Prostate gland (tissue), 2 donors: ENCODE data around the gene REN. TPM values are rescaled to one million over a fixed set of nuclear protein-coding genes. Genes with fewer than 3 reads are reported as not detected.

Source experiments
- DNase-seq: peaks from one replicate; pipeline ENCODE4 v3.0.0-alpha.2; 2019; ENCODE audit warnings: low spot score
- H3K27ac ChIP-seq, 2 donors: fragments of 200-600 bp; sonication (generic); 2 replicates each; pipeline ENCODE4 v1.5.1; 2017 to 2019
- H3K27me3 ChIP-seq: fragments of 200-600 bp; sonication (generic); replicated peaks from 2 replicates; pipeline ENCODE4 v1.5.1; 2019; ENCODE audit not compliant: insufficient read depth
- H3K36me3 ChIP-seq, 2 donors: fragments of 200-600 bp; sonication (generic); 1 replicate in 1 of 2; 2 replicates in 1 of 2; pipeline versions ENCODE4 v1.5.1 to v1.8.1; 2017 to 2019
- H3K4me1 ChIP-seq: fragments of 200-600 bp; sonication (generic); replicated peaks from 2 replicates; pipeline ENCODE4 v1.5.1; 2019
- H3K4me3 ChIP-seq, 2 donors: fragments of 200-600 bp; sonication (generic); 2 replicates each; pipeline ENCODE4 v1.5.1; 2017 to 2019
- H3K9me3 ChIP-seq: fragments of 200-600 bp; sonication (generic); 2 replicates; pipeline ENCODE4 v1.5.1; 2017
- CTCF ChIP-seq, 4 experiments: fragments of 200-600 bp in 2 of 4; fragments of 450-650 bp in 2 of 4; sonication (generic) in 2 of 4; IDR thresholded peaks; 1 replicate in 3 of 4; 2 replicates in 1 of 4; pipeline ENCODE4 v1.5.1; 2016 to 2019; ENCODE audit warnings: antibody characterized with exemption in 4 of 4, mild to moderate bottlenecking in 2 of 4, moderate library complexity in 2 of 4
- POLR2A ChIP-seq: fragments of 450-650 bp; IDR thresholded peaks from one replicate; pipeline ENCODE4 v1.6.1; 2016; ENCODE audit warnings: antibody characterized with exemption, mild to moderate bottlenecking
- POLR2AphosphoS5 ChIP-seq: sonication (generic); formaldehyde crosslinking; IDR thresholded peaks from one replicate; pipeline ENCODE4 v1.6.1; 2017; ENCODE audit warnings: antibody characterized with exemption
- WGBS: methylation state at CpG from one replicate; pipeline ENCODE4 v1.1.5; 2018; 5-methylcytosine and 5-hydroxymethylcytosine counted together
- intact Hi-C: fragments of 100-400 bp; cut with DNase I; formaldehyde crosslinking; loops from one replicate; pipeline ENCODE4 v1.14.2; 2022
- total RNA-seq, 2 donors: library from RNA; depleted of rRNA; stranded (reverse); fragments of >200 nt; gene quantifications; one replicate each; pipeline ENCODE4 v1.1.0, GENCODE V29; 2016

REN gene
- total RNA-seq, 2 donors from 2014 or later = 0.36 TPM; not detected in 1

GRCh38 chr1:204192046-204192445 lies 25.9 kb upstream of the REN start:
- Histone ChIP-seq H3K4me1 (peaks cover 8% of the 10 kb centered on the region), H3K27me3 (no peaks in the 10 kb centered on the region), H3K4me3 (no peak overlapping the region), H3K36me3 (no peaks in the 10 kb centered on the region), H3K27ac (no peak overlapping the region), H3K9me3 (no peaks in the 10 kb centered on the region)
- WGBS = 94% methylated on average over 2 of the region's 2 CpGs
- intact Hi-C loops = no loop called here
- no peak for TF ChIP-seq CTCF (IDR thresholded peaks at IDR 0.05)
- no peak for TF ChIP-seq POLR2A
- TF ChIP-seq POLR2AphosphoS5 = no peak
- DNase-seq = no peak

GRCh38 chr1:204191456-204191855 lies 25.3 kb upstream of the REN start:
- no peaks in the 10 kb centered on the region for H3K27me3 ChIP-seq
- no peak overlapping the region for H3K27ac ChIP-seq

GRCh38 chr1:204190212-204191211 lies 24.4 kb upstream of the REN start:
- Histone ChIP-seq H3K4me1 (no peaks in the 10 kb centered on the region), H3K27ac (peak overlapping the region in 1 of 2 donors; percentile 49), H3K9me3 (no peaks in the 10 kb centered on the region), H3K27me3 (no peaks in the 10 kb centered on the region), H3K4me3 (no peak overlapping the region), H3K36me3 (no peaks in the 10 kb centered on the region)
- 22% methylated on average over 34 of the region's 44 CpGs for WGBS
- TF ChIP-seq POLR2AphosphoS5 (peak; percentile 20), POLR2A (no peak)
- intact Hi-C loops = no loop called here
- DNase-seq = no peak

More at GRCh38 chr1:204191456-204191855, 25.3 kb upstream of the REN start:
- DNase-seq = no peak
- Histone ChIP-seq H3K4me3 (no peak overlapping the region), H3K36me3 (no peaks in the 10 kb centered on the region), H3K9me3 (no peaks in the 10 kb centered on the region), H3K4me1 (peaks cover 8% of the 10 kb centered on the region)
- 32% methylated on average over 7 of the region's 7 CpGs for WGBS
- intact Hi-C loops = no loop called here
- no peak for TF ChIP-seq POLR2AphosphoS5
- no peak for TF ChIP-seq POLR2A
- no peak for TF ChIP-seq CTCF (IDR thresholded peaks at IDR 0.05)

GRCh38 chr1:204188959-204189639 lies 23.0 kb upstream of the REN start:
- intact Hi-C loops = no loop called here
- H3K4me3 ChIP-seq = no peak overlapping the region
- WGBS = 93% methylated on average over 11 of the region's 11 CpGs
- no peak for DNase-seq
- no peaks in the 10 kb centered on the region for H3K9me3 ChIP-seq
- TF ChIP-seq POLR2AphosphoS5 = no peak
- no peak for TF ChIP-seq POLR2A
- TF ChIP-seq CTCF (IDR thresholded peaks at IDR 0.05) = no peak
- no peak overlapping the region for H3K27ac ChIP-seq
- no peaks in the 10 kb centered on the region for H3K27me3 ChIP-seq
- H3K4me1 ChIP-seq = no peaks in the 10 kb centered on the region
- no peaks in the 10 kb centered on the region for H3K36me3 ChIP-seq

- no peak overlapping the region for H3K4me3 ChIP-seq
- H3K36me3 ChIP-seq = no peaks in the 10 kb centered on the region
- no peak for TF ChIP-seq POLR2AphosphoS5
- no peak for TF ChIP-seq CTCF (IDR thresholded peaks at IDR 0.05)
- no peak for TF ChIP-seq POLR2A
- no peak overlapping the region for H3K27ac ChIP-seq
- intact Hi-C loops = no loop called here
- no peak for DNase-seq
- 75% methylated on average over 10 of the region's 10 CpGs for WGBS
- H3K4me1 ChIP-seq = no peaks in the 10 kb centered on the region
- no peaks in the 10 kb centered on the region for H3K27me3 ChIP-seq
- H3K9me3 ChIP-seq = no peaks in the 10 kb centered on the region
Measured at GRCh38 chr1:204186597-204186996, 20.5 kb upstream of the REN start.
